SK-N-SH (cell line): ENCODE results near the gene CASP4. TPM values are rescaled to one million over a fixed set of nuclear protein-coding genes. Genes with fewer than 3 reads are reported as not detected.

Experiments
- CTCF ChIA-PET: fragments of 300-600, 350-600 bp; formaldehyde crosslinking; extraction: SDS; loops from one replicate; lab custom pipeline; 2021; lab: Yijun Ruan, JAX
- POLR2A ChIA-PET: fragments of 350-600 bp; sonication (Branson Sonifier 250); formaldehyde crosslinking; extraction: SDS; loops from one replicate; lab custom pipeline; 2020; ENCODE audit warnings: antibody characterized with exemption, inconsistent platforms; lab: Yijun Ruan, JAX
- DNase-seq: peaks from one replicate; pipeline ENCODE4 v3.0.0; 2012
- H2AFZ ChIP-seq: fragments of 200-600 bp; sonication (generic); 2 replicates; pipeline ENCODE4 v1.8.1; 2016; ENCODE audit warnings: antibody characterized with exemption, mild to moderate bottlenecking, low read depth
- H3F3A ChIP-seq: fragments of 200-600 bp; sonication (generic); replicated peaks from 2 replicates; pipeline ENCODE3; 2016; ENCODE audit warnings: antibody characterized with exemption, mild to moderate bottlenecking; ENCODE audit not compliant: insufficient read depth
- H3K27ac ChIP-seq, 2 experiments: fragments of 200-500 bp in 1 of 2; fragments of 200-600 bp in 1 of 2; sonication (Bioruptor generic) in 1 of 2; sonication (generic), shearing (Covaris generic) in 1 of 2; 2 replicates each; pipeline versions ENCODE4 v1.5.1 to v1.6.1; 2014 to 2016; ENCODE audit warnings: low read depth in 2 of 2, inconsistent platforms in 1 of 2, low read length in 1 of 2, mild to moderate bottlenecking in 1 of 2, mixed read lengths in 1 of 2
- H3K27me3 ChIP-seq: fragments of 200-600 bp; sonication (generic), shearing (Covaris generic); 2 replicates; pipeline ENCODE4 v1.6.1; 2016; ENCODE audit warnings: mixed run types; ENCODE audit not compliant: insufficient read depth
- H3K36me3 ChIP-seq, 2 experiments: fragments of 200-500 bp in 1 of 2; fragments of 200-600 bp in 1 of 2; sonication (Bioruptor generic) in 1 of 2; sonication (generic) in 1 of 2; replicated peaks in 1 of 2; 2 replicates each; pipeline versions ENCODE3 to v1.5.1; 2014 to 2016; ENCODE audit warnings: low read length in 1 of 2, mild to moderate bottlenecking in 1 of 2; ENCODE audit not compliant: insufficient read depth in 2 of 2, control insufficient read depth in 1 of 2
- H3K4me1 ChIP-seq, 2 experiments: fragments of 200-500 bp in 1 of 2; fragments of 200-600 bp in 1 of 2; sonication (Bioruptor generic) in 1 of 2; sonication (generic), shearing (Covaris generic) in 1 of 2; 2 replicates each; pipeline versions ENCODE4 v1.5.1 to v1.6.1; 2014 to 2016; ENCODE audit warnings: low read depth in 1 of 2, low read length in 1 of 2, mixed run types in 1 of 2; ENCODE audit not compliant: insufficient read depth in 2 of 2, control insufficient read depth in 1 of 2
- H3K4me2 ChIP-seq: fragments of 200-600 bp; sonication (generic), shearing (Covaris generic); 2 replicates; pipeline ENCODE4 v1.6.1; 2017; ENCODE audit warnings: mixed run types
- H3K4me3 ChIP-seq, 2 experiments: fragments of 200-500 bp in 1 of 2; fragments of 200-600 bp in 1 of 2; sonication (Bioruptor generic) in 1 of 2; sonication (generic), shearing (Covaris generic) in 1 of 2; 2 replicates each; pipeline versions ENCODE4 v1.5.1 to v1.8.1; 2014 to 2016; ENCODE audit warnings: low read depth in 2 of 2, inconsistent platforms in 1 of 2, low read length in 1 of 2, mild to moderate bottlenecking in 1 of 2, mixed read lengths in 1 of 2, moderate library complexity in 1 of 2
- H3K79me2 ChIP-seq: fragments of 200-600 bp; sonication (generic); 2 replicates; pipeline ENCODE4 v1.8.1; 2017; ENCODE audit warnings: mild to moderate bottlenecking; ENCODE audit not compliant: insufficient read depth
- H3K9ac ChIP-seq: fragments of 200-600 bp; sonication (generic); 2 replicates; pipeline ENCODE4 v1.6.1; 2017; ENCODE audit warnings: mixed run types
- H3K9me2 ChIP-seq: fragments of 200-600 bp; sonication (generic); 2 replicates; pipeline ENCODE4 v1.6.1; 2017; ENCODE audit warnings: mixed run types
- H3K9me3 ChIP-seq: fragments of 200-600 bp; sonication (generic); 2 replicates; pipeline ENCODE4 v1.6.1; 2017; ENCODE audit warnings: mixed run types, mild to moderate bottlenecking, moderate library complexity
- H4K20me1 ChIP-seq: fragments of 200-600 bp; sonication (generic); 2 replicates; pipeline ENCODE4 v1.6.1; 2017; ENCODE audit warnings: mild to moderate bottlenecking, mixed run types; ENCODE audit not compliant: insufficient read depth
- CHD2 ChIP-seq: fragments of 150-350 bp; IDR thresholded peaks from 2 replicates; pipeline ENCODE4 v1.6.1; 2018; ENCODE audit warnings: low read length; ENCODE audit not compliant: partially characterized antibody
- EP300 ChIP-seq, 2 experiments: IDR thresholded peaks; 2 replicates each; pipeline versions ENCODE4 v1.4.0 to v1.6.1; 2012; ENCODE audit warnings: borderline replicate concordance in 1 of 2, low read depth in 1 of 2, low read length in 1 of 2
- EZH2phosphoT487 ChIP-seq: fragments of 200-600 bp; sonication (generic); IDR thresholded peaks from 2 replicates; pipeline ENCODE4 v1.6.1; 2017; ENCODE audit warnings: low read depth, mixed run types, mild to moderate bottlenecking, antibody characterized with exemption, moderate library complexity, borderline replicate concordance
- FOSL2 ChIP-seq: IDR thresholded peaks from 2 replicates; pipeline ENCODE4 v1.4.0; 2012; ENCODE audit warnings: low read depth, mild to moderate bottlenecking, moderate library complexity, borderline replicate concordance
- FOXM1 ChIP-seq: IDR thresholded peaks from 2 replicates; pipeline ENCODE4 v1.4.0; 2012; ENCODE audit warnings: low read depth, mild to moderate bottlenecking
- GABPA ChIP-seq: IDR thresholded peaks from 2 replicates; pipeline ENCODE4 v1.4.0; 2012; ENCODE audit warnings: low read depth, mild to moderate bottlenecking
- GATA2 ChIP-seq: sonication (generic); formaldehyde crosslinking; IDR thresholded peaks from 2 replicates; pipeline ENCODE4 v1.5.0; 2020; ENCODE audit warnings: mild to moderate bottlenecking, missing genetic modification reagents
- MEF2A ChIP-seq: IDR thresholded peaks from 2 replicates; pipeline ENCODE4 v1.4.0; 2012; ENCODE audit warnings: low read depth, borderline replicate concordance
- MXI1 ChIP-seq: IDR thresholded peaks from 2 replicates; pipeline ENCODE4 v1.6.1; 2012; ENCODE audit warnings: mild to moderate bottlenecking, low read depth, low read length, improper control_type of control experiment
- NFIC ChIP-seq: IDR thresholded peaks from 2 replicates; pipeline ENCODE4 v1.4.0; 2012; ENCODE audit warnings: borderline replicate concordance
- PBX3 ChIP-seq: IDR thresholded peaks from 2 replicates; pipeline ENCODE4; 2012
- RCOR1 ChIP-seq: fragments of 150-350 bp; IDR thresholded peaks from 2 replicates; pipeline ENCODE4 v1.6.1; 2017; ENCODE audit warnings: antibody characterized with exemption, low read length
- TAF1 ChIP-seq: IDR thresholded peaks from 2 replicates; pipeline ENCODE4 v1.6.1; 2012; ENCODE audit warnings: low read depth, mild to moderate bottlenecking, low read length, moderate library complexity, borderline replicate concordance
- TCF12 ChIP-seq: IDR thresholded peaks from 2 replicates; pipeline ENCODE4 v1.4.0; 2012
- TEAD4 ChIP-seq: IDR thresholded peaks from 2 replicates; pipeline ENCODE4 v1.4.0; 2012; ENCODE audit warnings: mild to moderate bottlenecking, borderline replicate concordance; ENCODE audit not compliant: insufficient read depth
- WGBS: methylation state at CpG from one replicate; pipeline ENCODE4 v1.1.6; 2017; ENCODE audit warnings: low lambda C conversion rate; 5-methylcytosine and 5-hydroxymethylcytosine counted together
- polyA plus RNA-seq, 3 experiments: library from polyadenylated mRNA; depleted of rRNA; stranded (reverse); fragments of >200 nt; gene quantifications; 2 replicates each; pipeline ENCODE4 v1.2.3, GENCODE V29; 2012
- TF ChIP-seq, protein P1 (sequence below): IDR thresholded peaks from 2 replicates; pipeline ENCODE4 v1.6.1; 2012; ENCODE audit warnings: mild to moderate bottlenecking, low read depth, low read length, moderate library complexity
- TF ChIP-seq, protein P2 (sequence below): fragments of 150-350 bp; IDR thresholded peaks from 2 replicates; pipeline ENCODE4 v1.6.1; 2016; ENCODE audit warnings: mild to moderate bottlenecking, low read depth, low read length
- TF ChIP-seq, protein P3 (sequence below): IDR thresholded peaks from 2 replicates; pipeline ENCODE4 v1.4.0; 2012; ENCODE audit warnings: low read depth, borderline replicate concordance
- TF ChIP-seq, protein P4 (sequence below): fragments of 200-600 bp; sonication (generic); IDR thresholded peaks from 2 replicates; pipeline ENCODE4 v1.6.1; 2017; ENCODE audit warnings: antibody characterized with exemption, mild to moderate bottlenecking, moderate library complexity

The CASP4 gene
- polyA plus RNA-seq, 1 of the 3 experiments (the other 2 are of a cell fraction), result 9.1 TPM

DNA sequence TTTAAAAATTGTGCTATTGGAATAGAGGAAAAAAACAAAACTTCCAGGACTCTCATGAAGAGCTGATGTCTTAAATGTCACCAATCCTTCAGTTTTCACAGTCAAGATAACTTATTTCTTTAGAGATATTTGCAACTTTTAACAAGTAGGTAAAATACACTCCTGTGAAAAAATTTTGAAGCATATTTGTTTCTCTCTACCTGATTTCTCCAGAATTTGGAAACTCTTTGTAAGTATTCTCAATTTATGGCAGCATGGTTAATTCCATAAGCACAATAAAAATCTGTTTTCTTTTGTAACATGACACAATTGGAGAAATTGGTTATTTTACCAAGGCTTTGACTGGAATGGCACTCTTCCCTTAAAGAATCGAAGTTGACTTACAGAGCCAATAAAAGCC is 4.1 kb downstream of the CASP4 start:
- Histone ChIP-seq H2AFZ (no peak overlapping the region), H3F3A (no peaks in the 10 kb centered on the region), H4K20me1 (no peaks in the 10 kb centered on the region), H3K36me3 (no peaks in the 10 kb centered on the region), H3K4me1 (no peaks in the 10 kb centered on the region; a peak in 1 of 4 replicates), H3K4me2 (no peak overlapping the region), H3K9me2 (no peaks in the 10 kb centered on the region), H3K79me2 (no peaks in the 10 kb centered on the region), H3K27ac (no peak overlapping the region), H3K4me3 (no peak overlapping the region), H3K9me3 (no peaks in the 10 kb centered on the region), H3K9ac (no peak overlapping the region), H3K27me3 (no peaks in the 10 kb centered on the region)
- TF ChIP-seq EP300 (IDR thresholded peaks at IDR 0.05; ENCODE audit: borderline replicate concordance in 1 of 2, low read depth in 1 of 2, low read length in 1 of 2) (no peak), FOSL2 (no peak), MEF2A (no peak), GABPA (no peak), TEAD4 (no peak), GATA2 (CRISPR knock-in tag) (no peak), MXI1 (no peak), FOXM1 (no peak), EZH2phosphoT487 (no peak), TCF12 (no peak), TAF1 (no peak), NFIC (no peak), PBX3 (no peak), CHD2 (no peak), RCOR1 (no peak)
- TF ChIP-seq, protein P1, sequence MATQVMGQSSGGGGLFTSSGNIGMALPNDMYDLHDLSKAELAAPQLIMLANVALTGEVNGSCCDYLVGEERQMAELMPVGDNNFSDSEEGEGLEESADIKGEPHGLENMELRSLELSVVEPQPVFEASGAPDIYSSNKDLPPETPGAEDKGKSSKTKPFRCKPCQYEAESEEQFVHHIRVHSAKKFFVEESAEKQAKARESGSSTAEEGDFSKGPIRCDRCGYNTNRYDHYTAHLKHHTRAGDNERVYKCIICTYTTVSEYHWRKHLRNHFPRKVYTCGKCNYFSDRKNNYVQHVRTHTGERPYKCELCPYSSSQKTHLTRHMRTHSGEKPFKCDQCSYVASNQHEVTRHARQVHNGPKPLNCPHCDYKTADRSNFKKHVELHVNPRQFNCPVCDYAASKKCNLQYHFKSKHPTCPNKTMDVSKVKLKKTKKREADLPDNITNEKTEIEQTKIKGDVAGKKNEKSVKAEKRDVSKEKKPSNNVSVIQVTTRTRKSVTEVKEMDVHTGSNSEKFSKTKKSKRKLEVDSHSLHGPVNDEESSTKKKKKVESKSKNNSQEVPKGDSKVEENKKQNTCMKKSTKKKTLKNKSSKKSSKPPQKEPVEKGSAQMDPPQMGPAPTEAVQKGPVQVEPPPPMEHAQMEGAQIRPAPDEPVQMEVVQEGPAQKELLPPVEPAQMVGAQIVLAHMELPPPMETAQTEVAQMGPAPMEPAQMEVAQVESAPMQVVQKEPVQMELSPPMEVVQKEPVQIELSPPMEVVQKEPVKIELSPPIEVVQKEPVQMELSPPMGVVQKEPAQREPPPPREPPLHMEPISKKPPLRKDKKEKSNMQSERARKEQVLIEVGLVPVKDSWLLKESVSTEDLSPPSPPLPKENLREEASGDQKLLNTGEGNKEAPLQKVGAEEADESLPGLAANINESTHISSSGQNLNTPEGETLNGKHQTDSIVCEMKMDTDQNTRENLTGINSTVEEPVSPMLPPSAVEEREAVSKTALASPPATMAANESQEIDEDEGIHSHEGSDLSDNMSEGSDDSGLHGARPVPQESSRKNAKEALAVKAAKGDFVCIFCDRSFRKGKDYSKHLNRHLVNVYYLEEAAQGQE, result no peak
- TF ChIP-seq, protein P2, sequence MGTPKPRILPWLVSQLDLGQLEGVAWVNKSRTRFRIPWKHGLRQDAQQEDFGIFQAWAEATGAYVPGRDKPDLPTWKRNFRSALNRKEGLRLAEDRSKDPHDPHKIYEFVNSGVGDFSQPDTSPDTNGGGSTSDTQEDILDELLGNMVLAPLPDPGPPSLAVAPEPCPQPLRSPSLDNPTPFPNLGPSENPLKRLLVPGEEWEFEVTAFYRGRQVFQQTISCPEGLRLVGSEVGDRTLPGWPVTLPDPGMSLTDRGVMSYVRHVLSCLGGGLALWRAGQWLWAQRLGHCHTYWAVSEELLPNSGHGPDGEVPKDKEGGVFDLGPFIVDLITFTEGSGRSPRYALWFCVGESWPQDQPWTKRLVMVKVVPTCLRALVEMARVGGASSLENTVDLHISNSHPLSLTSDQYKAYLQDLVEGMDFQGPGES, result no peak
- TF ChIP-seq, protein P3, sequence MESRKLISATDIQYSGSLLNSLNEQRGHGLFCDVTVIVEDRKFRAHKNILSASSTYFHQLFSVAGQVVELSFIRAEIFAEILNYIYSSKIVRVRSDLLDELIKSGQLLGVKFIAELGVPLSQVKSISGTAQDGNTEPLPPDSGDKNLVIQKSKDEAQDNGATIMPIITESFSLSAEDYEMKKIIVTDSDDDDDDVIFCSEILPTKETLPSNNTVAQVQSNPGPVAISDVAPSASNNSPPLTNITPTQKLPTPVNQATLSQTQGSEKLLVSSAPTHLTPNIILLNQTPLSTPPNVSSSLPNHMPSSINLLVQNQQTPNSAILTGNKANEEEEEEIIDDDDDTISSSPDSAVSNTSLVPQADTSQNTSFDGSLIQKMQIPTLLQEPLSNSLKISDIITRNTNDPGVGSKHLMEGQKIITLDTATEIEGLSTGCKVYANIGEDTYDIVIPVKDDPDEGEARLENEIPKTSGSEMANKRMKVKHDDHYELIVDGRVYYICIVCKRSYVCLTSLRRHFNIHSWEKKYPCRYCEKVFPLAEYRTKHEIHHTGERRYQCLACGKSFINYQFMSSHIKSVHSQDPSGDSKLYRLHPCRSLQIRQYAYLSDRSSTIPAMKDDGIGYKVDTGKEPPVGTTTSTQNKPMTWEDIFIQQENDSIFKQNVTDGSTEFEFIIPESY, result no peak
- TF ChIP-seq, protein P4, sequence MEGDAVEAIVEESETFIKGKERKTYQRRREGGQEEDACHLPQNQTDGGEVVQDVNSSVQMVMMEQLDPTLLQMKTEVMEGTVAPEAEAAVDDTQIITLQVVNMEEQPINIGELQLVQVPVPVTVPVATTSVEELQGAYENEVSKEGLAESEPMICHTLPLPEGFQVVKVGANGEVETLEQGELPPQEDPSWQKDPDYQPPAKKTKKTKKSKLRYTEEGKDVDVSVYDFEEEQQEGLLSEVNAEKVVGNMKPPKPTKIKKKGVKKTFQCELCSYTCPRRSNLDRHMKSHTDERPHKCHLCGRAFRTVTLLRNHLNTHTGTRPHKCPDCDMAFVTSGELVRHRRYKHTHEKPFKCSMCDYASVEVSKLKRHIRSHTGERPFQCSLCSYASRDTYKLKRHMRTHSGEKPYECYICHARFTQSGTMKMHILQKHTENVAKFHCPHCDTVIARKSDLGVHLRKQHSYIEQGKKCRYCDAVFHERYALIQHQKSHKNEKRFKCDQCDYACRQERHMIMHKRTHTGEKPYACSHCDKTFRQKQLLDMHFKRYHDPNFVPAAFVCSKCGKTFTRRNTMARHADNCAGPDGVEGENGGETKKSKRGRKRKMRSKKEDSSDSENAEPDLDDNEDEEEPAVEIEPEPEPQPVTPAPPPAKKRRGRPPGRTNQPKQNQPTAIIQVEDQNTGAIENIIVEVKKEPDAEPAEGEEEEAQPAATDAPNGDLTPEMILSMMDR, result no peak
- ChIA-PET POLR2A (no interaction called here), CTCF (interaction anchor here (1.4 kb wide), 1 partner anchor 899 kb away, joined by 3 read pairs; no protein-coding TSS in a partner anchor)
- WGBS, result 43% methylated on average over 1 of the region's 1 CpG
- no peak for DNase-seq
